ENCODE data around the gene ZNF606.
A peak's percentile ranks its signal among the peaks of the same experiment; 100 is the strongest.

ZNF606 gene

GRCh38 chr19:58002384-58003173 is at the start of gene ZNF606:
TSS of gene ZNF606 (minus strand) at chr19:58002820. CDS start at chr19:58001319, 1,501 bp downstream.
- FAIRE-seq = peak; percentile 67
- DNase-seq (ENCODE audit: low spot score) = peak; percentile 91

DNA sequence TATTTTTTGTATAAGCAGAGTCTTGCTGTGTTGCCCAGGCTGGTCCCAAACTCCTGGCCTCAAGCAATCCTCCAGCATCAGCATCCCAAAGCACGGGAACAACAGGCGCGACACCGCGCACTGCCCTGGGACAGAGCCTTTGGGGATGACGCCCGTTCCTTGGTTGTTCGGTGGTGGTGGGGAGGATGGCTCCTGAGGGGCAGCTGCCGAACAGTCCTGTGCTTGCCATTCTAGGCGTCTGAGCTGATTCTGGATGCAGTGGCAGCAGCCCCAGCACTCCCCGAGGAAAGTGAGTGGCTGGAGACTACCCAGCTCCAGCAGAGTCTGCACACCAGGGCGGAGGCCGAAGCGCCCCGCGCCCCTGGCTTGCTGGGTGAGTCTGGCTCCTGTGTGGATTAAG is 49.6 kb upstream of the ZNF606 start:
- DNase-seq (ENCODE audit: low spot score) (no peak), FAIRE-seq (no peak)

- FAIRE-seq = no peak
- DNase-seq (ENCODE audit: low spot score) = no peak
Measured at GRCh38 chr19:58047672-58048071, 45.1 kb upstream of the ZNF606 start.

DNA sequence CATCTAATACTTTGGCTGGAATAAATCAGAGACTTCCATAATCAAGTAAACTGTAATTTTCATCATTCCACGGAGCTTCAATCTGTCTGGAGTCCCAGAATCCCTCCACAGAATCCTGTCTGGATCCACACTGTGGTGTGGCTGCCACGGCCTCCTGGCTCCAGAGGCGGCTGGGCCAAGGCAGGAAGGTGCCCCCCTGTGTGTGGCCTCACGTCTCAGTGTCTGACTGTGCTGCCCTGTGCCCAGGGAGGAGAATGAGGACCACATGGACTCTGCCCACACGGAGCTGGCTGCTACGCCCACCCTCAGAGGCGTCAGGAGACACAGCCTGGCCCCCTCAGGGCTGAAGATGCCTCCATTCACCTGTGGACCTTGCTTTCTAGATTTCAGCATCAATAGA is 44.2 kb upstream of the ZNF606 start:
- no peak for FAIRE-seq
- no peak for DNase-seq (ENCODE audit: low spot score)

DNA sequence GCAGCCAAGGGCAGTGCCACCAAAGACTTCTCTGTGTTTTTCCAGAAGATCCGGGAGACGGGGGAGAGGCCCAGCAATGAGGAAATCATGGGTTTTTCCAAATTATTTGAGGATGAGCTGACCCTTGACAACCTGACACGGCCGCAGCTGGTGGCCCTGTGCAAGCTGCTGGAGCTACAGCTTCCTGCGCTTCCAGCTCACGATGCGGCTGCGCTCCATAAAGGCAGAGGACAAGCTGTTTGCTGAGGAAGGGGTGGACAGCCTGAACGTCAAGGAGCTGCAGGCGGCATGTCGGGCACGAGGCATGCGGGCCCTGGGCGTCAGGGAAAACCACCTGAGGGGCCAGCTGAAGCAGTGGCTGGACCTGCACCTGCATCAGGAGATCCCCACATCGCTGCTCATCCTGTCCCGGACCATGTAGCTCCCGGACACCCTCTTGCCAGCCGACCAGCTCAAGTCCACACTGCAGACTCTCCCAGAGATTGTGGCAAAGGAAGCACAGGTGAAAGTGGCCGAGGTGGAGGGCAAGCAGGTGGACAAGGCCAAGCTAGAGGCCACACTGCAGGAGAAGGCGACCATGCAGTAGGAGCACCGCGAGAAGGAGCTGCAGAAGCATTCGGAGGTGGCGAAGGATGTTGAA is 42.9 kb upstream of the ZNF606 start:
- DNase-seq (ENCODE audit: low spot score) (no peak), FAIRE-seq (no peak)

- no peak for FAIRE-seq
- no peak for DNase-seq (ENCODE audit: low spot score)
Measured at GRCh38 chr19:58044886-58045285, 42.3 kb upstream of the ZNF606 start.

DNA sequence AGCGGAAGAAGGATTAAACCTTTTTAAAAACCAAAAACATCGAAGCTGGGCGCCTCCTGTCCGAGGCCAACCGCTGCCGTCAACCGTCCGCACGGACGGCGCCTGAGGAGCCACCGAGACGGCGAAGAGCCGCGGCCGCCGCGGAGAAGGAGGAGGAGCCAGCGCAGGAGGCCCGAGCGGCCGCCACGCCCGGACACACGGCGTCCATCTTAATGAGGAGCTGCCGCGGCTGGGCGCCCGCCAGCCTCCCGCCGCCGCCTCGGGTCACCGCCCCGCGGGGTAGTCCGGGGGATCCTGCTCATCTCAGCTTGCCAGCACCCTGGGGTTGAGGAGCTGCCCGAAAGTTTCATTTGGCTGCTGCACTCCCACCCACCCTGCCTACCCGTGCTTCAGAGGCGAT is 41.8 kb upstream of the ZNF606 start:
- FAIRE-seq = no peak

DNA sequence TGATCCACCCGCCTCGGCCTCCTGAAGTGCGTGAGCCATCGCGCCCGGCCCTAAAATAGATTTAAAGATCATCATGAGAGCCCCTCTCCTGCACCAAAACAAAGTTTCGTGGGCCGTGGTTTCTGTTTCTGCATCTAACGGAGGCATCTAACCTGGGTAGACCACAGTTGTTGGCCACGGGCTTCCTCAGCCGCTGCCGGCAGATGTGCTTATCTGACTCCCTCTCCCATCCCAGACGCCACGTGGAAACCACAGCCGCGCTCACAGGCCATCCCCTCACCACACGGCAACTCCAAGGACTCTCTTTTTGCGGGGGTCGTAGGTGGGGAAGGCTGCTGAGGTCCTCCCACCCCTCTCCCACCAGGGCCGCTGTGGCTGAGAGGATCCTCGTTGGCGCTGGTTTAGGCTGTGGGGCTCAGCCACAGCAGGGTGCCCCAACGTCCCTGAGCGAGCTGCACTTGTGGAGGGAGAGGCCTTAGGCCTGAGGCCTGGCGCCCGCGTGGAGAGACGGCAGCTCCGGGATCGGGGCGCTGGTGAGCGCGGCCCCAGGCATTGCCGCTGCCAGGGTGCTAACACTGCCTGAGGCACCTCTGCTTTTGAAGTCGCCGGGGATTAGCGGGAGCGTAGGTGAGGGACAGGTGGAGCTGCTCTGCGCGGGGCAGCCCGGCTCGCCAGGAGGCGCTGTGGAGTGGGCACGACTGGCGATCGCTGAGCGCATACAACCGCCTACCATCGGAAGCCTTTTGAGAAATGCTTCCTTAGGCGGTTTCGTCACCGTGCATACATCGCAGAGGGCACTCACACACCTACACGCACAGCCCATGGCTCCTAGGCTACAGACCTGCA is 40.1 kb upstream of the ZNF606 start:
- DNase-seq (ENCODE audit: low spot score) (no peak), FAIRE-seq (no peak)

More for the DNA sequence above, 41.8 kb upstream of the ZNF606 start:
- no peak for DNase-seq (ENCODE audit: low spot score)

DNA sequence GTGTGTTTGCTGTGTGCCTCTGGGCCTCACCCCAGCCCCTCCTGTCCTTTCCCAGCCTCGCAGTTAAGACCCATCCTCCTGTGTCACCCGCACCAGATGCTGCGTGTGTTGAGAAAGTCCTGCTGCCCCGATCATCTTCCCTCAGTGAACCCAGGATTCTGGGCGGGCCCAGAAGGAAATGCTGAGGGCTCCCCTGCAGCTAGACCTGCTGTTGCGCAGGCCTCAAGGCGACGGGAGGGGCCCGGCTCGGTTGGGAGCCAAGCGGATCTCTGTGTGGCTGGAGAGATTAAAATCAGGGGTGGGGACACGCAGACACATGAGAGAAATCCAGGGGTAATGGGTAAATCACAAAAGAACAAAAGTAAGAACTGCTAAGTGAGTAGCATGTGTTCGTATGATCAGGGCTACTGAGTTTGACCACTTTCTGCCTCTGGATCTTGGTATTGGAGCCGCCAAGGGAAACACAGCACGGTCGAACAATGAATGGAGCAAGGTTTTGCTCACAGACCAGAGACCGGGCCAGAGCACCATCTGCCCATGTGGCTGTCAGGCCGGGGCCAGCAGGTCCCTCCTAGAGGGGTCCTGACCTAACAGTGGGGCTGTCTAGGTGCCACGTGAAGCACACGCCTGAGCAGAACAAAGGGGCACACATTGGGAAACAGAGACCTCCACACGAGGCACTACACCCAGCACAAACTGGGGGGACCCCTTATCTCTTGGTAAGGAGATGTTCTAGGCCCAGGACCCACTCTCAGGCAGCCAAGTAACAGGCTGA is 38.3 kb upstream of the ZNF606 start:
- FAIRE-seq (no peak), DNase-seq (ENCODE audit: low spot score) (no peak)

DNA sequence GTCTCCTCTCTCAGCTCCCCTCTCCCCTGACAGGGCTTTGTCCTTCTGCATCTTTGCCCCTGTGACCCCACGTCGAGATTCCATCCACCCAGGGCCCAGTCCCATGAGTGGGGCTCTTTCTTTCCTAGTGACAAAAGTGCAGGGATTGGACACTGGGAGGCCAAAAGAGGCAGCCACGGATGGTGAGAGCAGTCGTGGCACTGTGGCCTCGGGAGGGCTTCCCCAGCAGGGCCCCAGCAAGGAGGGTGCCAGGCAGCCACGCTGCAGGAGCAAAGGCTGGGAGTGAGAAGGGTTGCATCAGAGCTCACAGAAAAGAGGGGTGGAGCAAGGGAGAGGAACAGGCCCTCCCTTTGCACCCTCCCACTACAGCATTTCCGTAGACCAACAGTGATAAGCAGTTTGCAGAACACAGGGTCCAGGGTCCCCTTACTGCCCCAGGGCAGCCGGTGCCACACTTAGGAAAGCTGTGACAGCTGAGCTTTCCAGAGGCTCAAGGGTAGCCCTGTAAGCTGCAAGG is 36.1 kb upstream of the ZNF606 start:
- FAIRE-seq (no peak), DNase-seq (ENCODE audit: low spot score) (no peak)

GRCh38 chr19:58037927-58038687 is 35.5 kb upstream of the ZNF606 start:
- FAIRE-seq = no peak
- no peak for DNase-seq (ENCODE audit: low spot score)

DNA sequence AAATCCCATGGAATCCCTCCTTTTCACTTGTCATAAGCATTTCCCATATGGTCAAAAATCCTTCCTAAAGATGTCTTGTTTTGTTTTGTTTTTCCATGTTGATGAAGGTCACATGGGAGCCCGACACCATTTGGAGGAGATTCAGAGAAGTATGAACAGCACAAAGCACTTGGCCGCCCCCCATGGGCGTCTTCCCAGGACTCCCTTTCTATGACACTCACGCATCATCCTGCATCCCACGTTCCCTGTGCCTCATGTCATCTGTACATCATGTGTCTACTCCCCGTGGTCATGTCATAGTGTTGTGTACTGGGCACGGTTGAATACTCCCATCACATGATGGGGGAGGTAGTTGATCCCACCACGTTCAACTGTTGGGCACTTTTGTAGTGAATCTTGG is 33.2 kb upstream of the ZNF606 start:
- FAIRE-seq (no peak), DNase-seq (ENCODE audit: low spot score) (no peak)

GRCh38 chr19:58034477-58034793 is 31.8 kb upstream of the ZNF606 start:
- FAIRE-seq (no peak), DNase-seq (ENCODE audit: low spot score) (no peak)

DNA sequence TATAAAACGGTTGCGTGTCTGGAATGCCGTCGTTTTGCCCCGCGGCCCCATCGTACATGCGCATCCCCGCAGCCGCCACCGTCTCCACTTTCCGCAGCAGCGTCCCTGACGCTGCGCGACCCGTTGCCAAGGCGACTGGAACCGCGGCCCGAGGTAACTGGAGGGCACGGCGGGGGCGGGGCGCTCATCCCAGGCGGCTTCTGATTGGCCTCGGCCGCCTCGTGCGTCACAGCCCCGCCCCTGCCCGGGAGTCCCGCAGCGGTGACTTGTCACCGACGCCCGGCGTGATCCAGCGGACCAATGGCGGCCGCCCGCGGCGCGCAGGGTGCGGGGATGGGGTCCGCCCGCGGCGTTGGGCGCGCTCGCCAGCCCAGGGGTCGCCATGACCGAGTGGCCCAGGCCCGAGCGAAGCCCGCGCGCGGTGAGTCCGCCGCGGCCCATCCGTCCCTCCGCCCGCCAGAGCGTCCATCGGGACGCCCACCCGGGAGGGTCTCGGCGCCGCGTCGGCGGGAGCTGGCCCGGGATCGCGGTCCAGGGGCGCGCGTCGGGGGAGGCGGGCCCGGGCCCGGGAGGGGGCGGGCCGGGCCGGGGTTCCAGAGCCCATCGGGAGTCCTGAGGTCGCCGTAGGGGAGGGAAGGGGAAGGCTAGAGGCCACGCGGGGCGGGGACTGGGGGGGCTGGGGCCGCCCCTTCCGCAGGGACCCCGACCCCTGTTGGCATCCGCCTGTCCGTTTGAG is 31.3 kb upstream of the ZNF606 start, which contains the start of gene ZSCAN1:
Gene ZSCAN1 (plus strand): TSS at position 285 of the 736 bp plus-strand sequence. CDS start 3,812 bp downstream, outside the sequence.
- FAIRE-seq (no peak), DNase-seq (ENCODE audit: low spot score) (peak; percentile 78)

DNA sequence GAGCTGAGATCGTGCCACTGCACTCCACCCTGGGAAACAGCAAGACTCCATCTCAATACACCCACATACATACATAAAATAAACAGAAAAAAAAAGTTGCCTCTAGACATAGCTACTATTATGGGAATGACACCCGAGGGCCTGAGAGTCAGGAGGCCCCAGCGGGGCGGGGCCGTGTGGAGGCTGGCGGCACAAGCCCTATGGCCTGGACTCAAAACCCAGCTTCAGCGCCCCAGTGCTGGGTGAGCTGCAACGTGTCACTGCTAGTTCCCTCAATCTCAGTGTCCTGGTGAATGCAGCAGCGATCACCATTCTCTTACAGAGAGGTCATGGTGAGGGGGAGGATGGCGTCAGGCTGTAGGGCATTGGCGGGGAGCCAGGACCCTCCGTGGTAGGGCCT is 22.0 kb upstream of the ZNF606 start:
- FAIRE-seq = no peak
- DNase-seq (ENCODE audit: low spot score) = no peak

DNA sequence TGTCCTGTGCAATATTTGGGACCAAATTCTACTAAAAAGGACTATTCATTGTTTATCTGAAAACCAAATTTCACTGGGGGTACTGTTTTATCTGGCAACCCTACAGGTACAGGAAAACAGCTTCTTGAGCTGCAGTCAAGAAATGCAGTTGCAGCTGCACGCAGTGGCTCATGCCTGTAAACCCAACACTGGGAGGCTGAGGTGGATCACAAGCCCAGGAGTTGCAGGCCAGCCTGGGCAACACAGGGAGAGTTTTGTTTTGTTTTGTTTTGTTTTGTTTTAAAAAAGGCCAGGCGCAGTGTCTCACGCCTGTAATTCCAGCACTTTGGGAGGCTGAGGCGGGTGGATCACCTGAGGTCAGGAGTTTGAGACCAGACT is 19.7 kb upstream of the ZNF606 start:
- no peak for DNase-seq (ENCODE audit: low spot score)
- no peak for FAIRE-seq

DNA sequence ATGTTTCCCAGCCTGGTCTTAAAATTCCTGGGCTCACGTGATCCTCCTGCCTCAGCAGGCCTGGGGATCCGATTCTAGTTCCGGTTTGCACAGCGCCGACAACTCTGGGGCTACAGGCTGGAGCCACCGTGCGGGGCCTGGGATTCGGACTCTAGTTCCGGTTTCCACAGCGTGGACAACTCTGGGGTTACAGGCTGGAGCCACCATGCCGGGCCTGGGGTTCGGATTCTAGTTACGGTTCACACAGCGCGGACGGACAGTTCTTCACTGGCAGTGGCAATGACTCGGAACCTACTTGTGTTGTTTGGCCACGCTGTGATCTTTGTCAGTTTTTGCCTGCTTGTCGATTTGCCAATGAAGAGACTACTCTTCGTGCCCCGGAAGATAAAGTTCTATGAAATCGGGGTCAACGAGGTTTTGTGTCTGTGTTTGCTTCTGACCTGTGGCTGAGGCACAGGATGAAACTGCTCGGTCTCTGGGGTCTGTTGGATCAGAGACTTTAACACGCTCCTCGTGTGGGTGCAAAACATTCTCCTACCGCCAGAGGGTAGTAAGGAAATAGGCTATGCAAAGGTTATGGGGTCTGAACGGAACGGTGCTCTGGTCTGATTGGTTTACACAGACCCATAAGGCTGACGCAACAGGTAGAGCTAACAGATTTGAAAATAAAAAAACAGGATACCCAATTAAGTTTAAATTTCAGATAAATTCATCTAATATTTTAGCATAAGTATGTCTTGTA is 19.1 kb upstream of the ZNF606 start:
- DNase-seq (ENCODE audit: low spot score) (peak; percentile 29), FAIRE-seq (no peak)

GRCh38 chr19:58020129-58020528 is 17.5 kb upstream of the ZNF606 start:
- DNase-seq (ENCODE audit: low spot score) (no peak), FAIRE-seq (no peak)

DNA sequence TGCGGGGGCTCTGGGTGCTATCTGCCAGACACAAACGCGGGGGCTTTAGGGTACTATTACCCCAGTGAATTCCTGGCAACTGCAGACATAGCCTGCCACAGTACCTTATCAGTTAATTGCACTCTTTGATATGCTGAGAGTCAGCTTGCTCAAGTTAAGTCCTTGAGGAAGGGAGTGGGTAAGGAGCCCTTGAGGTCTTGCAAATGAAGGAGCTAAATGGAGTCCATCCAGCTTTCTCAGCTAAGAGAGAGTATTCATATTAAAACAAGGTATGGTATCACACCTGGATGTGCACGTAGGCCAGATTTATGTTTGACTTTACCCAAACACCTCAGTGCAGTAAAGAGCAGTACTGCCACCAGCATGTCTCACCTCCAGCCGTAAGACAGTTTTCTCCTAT is 11.5 kb upstream of the ZNF606 start:
- FAIRE-seq (no peak), DNase-seq (ENCODE audit: low spot score) (no peak)
